Measurements from ENCODE around the gene SLC22A23. TPM values are rescaled to one million over a fixed set of nuclear protein-coding genes. Genes with fewer than 3 reads are reported as not detected.

Gene SLC22A23
- total RNA-seq, 1 donor from 2014 or later = 27.8 TPM

DNA sequence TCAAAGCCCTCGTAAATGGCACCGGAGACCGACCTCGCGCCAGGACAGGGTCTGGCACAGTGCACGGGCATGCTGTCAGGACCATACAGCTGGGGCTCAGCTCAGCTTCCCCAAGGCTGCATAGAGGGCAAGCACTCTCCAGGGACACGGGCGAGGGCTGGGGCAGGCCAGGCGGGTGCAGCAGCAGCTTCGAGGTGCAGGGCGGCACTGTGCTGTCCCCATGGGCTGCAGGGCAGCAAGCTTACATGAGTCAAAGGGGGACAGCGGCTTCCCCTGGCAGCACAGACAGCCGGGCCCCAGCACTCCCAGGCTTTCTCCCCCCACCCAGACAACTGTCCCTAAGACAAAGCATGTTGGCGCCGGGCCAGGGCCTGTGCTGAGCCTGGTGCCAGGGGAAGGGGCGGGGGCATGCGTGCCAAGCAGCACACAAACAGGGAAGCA lies 172.4 kb downstream of the SLC22A23 start:
- TF ChIP-seq, protein P1, sequence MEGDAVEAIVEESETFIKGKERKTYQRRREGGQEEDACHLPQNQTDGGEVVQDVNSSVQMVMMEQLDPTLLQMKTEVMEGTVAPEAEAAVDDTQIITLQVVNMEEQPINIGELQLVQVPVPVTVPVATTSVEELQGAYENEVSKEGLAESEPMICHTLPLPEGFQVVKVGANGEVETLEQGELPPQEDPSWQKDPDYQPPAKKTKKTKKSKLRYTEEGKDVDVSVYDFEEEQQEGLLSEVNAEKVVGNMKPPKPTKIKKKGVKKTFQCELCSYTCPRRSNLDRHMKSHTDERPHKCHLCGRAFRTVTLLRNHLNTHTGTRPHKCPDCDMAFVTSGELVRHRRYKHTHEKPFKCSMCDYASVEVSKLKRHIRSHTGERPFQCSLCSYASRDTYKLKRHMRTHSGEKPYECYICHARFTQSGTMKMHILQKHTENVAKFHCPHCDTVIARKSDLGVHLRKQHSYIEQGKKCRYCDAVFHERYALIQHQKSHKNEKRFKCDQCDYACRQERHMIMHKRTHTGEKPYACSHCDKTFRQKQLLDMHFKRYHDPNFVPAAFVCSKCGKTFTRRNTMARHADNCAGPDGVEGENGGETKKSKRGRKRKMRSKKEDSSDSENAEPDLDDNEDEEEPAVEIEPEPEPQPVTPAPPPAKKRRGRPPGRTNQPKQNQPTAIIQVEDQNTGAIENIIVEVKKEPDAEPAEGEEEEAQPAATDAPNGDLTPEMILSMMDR (IDR thresholded peaks at IDR 0.05) = no peak
- intact Hi-C loops (cut with DNase I) = no loop called here
- Histone ChIP-seq H3K36me3 (peaks cover 21% of the 10 kb centered on the region), H3K9me3 (no peaks in the 10 kb centered on the region), H3K4me1 (peaks cover 20% of the 10 kb centered on the region), H3K4me3 (no peak overlapping the region), H3K27ac (no peak overlapping the region), H3K27me3 (ENCODE audit: low read depth) (no peaks in the 10 kb centered on the region)
- no peak for DNase-seq
- peak in 1 of 2 donors; percentile 2 for ATAC-seq

GRCh38 chr6:3283641-3284435 lies 173.0 kb downstream of the SLC22A23 start:
- Histone ChIP-seq H3K27me3 (ENCODE audit: low read depth) (no peaks in the 10 kb centered on the region), H3K4me3 (no peak overlapping the region), H3K9me3 (no peaks in the 10 kb centered on the region), H3K36me3 (peaks cover 23% of the 10 kb centered on the region), H3K4me1 (peaks cover 20% of the 10 kb centered on the region), H3K27ac (no peak overlapping the region)
- DNase-seq (no peak), ATAC-seq (no peak)
- TF ChIP-seq, protein P1 (IDR thresholded peaks at IDR 0.05) = no peak
- intact Hi-C loops (cut with DNase I) = no loop called here

- TF ChIP-seq, protein P1 (IDR thresholded peaks at IDR 0.05) = no peak
- Histone ChIP-seq H3K27ac (no peak overlapping the region), H3K36me3 (peaks cover 25% of the 10 kb centered on the region), H3K4me3 (no peak overlapping the region), H3K27me3 (ENCODE audit: low read depth) (no peaks in the 10 kb centered on the region), H3K9me3 (no peaks in the 10 kb centered on the region), H3K4me1 (peaks cover 20% of the 10 kb centered on the region)
- no peak for ATAC-seq
- DNase-seq = no peak
- intact Hi-C loops (cut with DNase I) = no loop called here
Observed at GRCh38 chr6:3283241-3283640, 173.6 kb downstream of the SLC22A23 start.

- intact Hi-C loops (cut with DNase I) = no loop called here
Observed at GRCh38 chr6:3282476-3283236, 174.2 kb downstream of the SLC22A23 start.

More at GRCh38 chr6:3282476-3283236, 174.2 kb downstream of the SLC22A23 start:
- no peaks in the 10 kb centered on the region for H3K9me3 ChIP-seq
- DNase-seq (no peak), ATAC-seq (no peak)
- H3K36me3 ChIP-seq = peaks cover 25% of the 10 kb centered on the region
- TF ChIP-seq, protein P1 (IDR thresholded peaks at IDR 0.05) = no peak
- no peaks in the 10 kb centered on the region for H3K27me3 ChIP-seq (ENCODE audit: low read depth)
- no peak overlapping the region for H3K4me3 ChIP-seq
- peaks cover 20% of the 10 kb centered on the region for H3K4me1 ChIP-seq
- peak overlapping the region; percentile 60 for H3K27ac ChIP-seq
